H54 (cell line): ENCODE results near the gene NDST1.

Source experiments
- DNase-seq: peaks from one replicate; pipeline ENCODE4 v3.0.0; 2011; ENCODE audit warnings: low spot score, mixed read lengths; ENCODE audit not compliant: insufficient read length
- FAIRE-seq: peaks from 3 replicates; lab custom pipeline; 2011; peaks lifted over from hg19 to GRCh38; lab: Jason Lieb, UNC
- POLR2A ChIP-seq: IDR thresholded peaks from 2 replicates; pipeline ENCODE4 v1.6.1; 2011; ENCODE audit warnings: low read depth, mild to moderate bottlenecking, low read length

The NDST1 gene

DNA sequence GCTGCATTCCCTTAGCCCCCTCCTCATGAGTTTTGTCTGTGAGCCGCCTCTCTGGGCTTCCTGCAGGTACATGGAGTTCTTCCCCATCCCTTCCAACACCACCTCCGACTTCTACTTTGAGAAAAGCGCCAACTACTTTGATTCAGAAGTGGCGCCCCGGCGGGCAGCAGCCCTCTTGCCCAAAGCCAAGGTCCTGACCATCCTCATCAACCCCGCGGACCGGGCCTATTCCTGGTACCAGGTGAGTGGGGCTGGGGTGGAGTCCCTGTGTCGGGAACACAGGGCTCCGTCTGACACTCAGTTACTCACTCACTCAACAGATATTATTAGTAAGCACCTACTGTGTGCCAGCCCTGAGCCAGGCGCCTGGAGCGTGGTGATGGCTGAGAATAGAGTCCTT is 37.3 kb downstream of the NDST1 start:
- no peak for FAIRE-seq

DNA sequence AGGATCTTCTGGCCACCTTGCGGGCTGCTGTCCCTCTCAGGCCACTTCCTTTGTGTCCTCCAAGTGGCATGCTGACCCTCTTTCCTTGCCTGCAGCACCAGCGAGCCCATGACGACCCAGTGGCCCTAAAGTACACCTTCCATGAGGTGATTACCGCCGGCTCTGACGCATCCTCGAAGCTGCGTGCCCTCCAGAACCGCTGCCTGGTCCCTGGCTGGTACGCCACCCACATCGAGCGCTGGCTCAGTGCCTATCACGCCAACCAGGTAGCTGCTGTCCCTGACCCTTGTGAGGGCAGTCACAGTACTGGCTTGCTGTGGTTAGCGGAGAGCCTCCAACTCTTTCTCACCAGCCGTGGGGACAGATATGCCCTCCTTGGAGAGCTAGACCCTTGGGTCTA is 40.2 kb downstream of the NDST1 start:
- no peak for FAIRE-seq
- no peak for DNase-seq
- TF ChIP-seq POLR2A: no peak

More for the DNA sequence above, 37.3 kb downstream of the NDST1 start:
- no peak for TF ChIP-seq POLR2A
- no peak for DNase-seq

DNA sequence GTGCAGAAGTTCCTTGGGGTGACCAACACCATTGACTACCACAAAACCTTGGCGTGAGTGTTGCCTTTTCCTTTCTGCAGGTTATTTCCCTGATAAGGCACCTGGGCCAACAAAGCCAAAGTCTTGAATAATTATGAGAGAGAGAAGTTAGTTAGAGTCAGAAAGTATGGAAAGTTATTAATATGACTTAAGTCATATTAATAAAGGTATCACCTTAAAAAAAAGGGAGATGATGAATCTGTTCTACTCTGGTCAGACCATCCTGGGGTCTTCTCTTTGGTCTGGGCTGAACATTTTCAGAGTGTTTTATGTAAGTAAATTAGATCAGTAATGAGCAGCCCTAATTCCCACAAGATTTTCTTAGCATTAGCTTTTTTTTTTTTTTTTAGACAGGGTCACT is 41.8 kb downstream of the NDST1 start:
- no peak for TF ChIP-seq POLR2A
- DNase-seq (no peak), FAIRE-seq (no peak)

DNA sequence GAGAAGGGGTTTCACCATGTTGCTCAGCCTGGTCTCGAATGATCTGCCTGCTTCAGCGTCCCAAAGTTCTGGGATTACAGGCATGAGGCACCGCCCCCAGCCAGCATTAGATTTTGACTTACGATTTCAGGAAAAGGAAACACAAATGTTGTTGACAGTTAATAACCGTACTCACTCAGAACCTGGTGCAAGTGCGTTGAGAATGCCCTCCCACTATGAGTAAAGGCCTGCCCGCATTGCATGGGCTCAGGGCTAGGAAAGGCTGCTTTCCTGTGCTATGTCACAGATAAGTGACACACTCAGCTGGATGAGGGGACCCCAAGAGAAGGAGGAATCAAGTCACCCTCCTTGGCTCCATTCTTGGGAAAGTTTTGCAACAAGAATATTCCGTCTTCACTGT is 42.4 kb downstream of the NDST1 start:
- no peak for TF ChIP-seq POLR2A
- DNase-seq: no peak
- FAIRE-seq: no peak

- DNase-seq (no peak), FAIRE-seq (no peak)
- no peak for TF ChIP-seq POLR2A
These were observed 43.1 kb downstream of the NDST1 start for GRCh38 chr5:150551066-150551465.

GRCh38 chr5:150553402-150553801 is 45.5 kb downstream of the NDST1 start:
- no peak for TF ChIP-seq POLR2A
- FAIRE-seq: no peak
- DNase-seq: no peak

GRCh38 chr5:150553911-150554310 is 46.0 kb downstream of the NDST1 start:
- FAIRE-seq: no peak
- no peak for TF ChIP-seq POLR2A
- DNase-seq: no peak

GRCh38 chr5:150554857-150555256 is 46.9 kb downstream of the NDST1 start:
- FAIRE-seq (no peak), DNase-seq (no peak)
- TF ChIP-seq POLR2A: no peak

GRCh38 chr5:150556106-150556505 is 48.2 kb downstream of the NDST1 start:
- TF ChIP-seq POLR2A: no peak
- DNase-seq: no peak
- no peak for FAIRE-seq

DNA sequence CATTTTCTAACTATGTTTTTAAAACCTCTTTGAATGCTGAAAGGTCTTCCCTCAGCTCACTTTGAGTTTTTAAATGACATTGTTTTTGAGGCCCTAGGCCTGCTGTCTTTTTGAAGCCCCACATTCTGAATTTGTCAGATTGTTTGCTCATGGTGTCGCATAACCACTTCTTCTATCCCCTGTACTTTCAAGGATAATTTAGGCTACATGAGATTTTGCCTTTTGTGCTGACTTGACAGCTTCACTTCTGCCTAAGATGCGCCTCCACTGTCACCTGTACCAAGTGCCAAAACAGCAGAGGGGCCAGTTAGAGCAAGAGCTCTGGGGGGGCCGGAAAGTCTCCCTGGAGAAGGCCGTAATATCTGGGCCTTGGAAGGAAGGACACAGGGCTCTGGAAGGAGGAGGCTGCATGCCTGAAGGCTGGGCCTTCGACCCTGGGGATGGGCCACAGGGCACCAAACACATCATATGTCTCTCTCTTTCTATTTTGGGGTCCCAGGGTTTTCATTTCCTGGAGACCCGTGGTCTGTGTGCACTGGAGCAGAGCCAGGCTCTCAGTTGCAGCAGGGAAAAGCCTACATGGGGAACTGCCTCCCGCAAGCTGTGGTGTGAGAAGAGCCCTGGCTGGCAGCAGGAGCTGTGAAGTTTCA is 49.1 kb downstream of the NDST1 start:
- no peak for FAIRE-seq
- no peak for TF ChIP-seq POLR2A
- no peak for DNase-seq

DNA sequence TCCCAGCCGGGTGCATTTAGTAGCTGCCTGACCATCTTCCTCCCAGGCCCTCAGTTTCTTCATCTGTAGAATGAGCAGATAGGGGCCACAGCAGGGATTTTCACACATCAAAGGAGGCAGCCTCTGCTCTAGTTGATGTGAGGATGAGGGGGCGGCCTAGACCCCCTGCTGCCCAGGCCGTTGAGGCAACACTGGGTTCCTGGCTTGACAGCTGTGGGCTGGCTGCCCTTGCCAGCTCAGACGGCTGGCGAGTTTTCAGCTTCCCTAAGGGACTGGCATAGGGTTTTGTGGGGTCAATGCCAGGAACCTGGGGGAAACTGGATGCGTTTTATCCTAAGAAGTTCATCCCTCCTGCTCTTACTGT is 49.6 kb downstream of the NDST1 start:
- no peak for FAIRE-seq
- DNase-seq: no peak
- TF ChIP-seq POLR2A: no peak

GRCh38 chr5:150558088-150558621 is 50.2 kb downstream of the NDST1 start:
- TF ChIP-seq POLR2A: no peak
- DNase-seq: no peak
- FAIRE-seq: no peak

- no peak for DNase-seq
- no peak for TF ChIP-seq POLR2A
- FAIRE-seq: no peak
These were observed 51.2 kb downstream of the NDST1 start for GRCh38 chr5:150559088-150559487.

DNA sequence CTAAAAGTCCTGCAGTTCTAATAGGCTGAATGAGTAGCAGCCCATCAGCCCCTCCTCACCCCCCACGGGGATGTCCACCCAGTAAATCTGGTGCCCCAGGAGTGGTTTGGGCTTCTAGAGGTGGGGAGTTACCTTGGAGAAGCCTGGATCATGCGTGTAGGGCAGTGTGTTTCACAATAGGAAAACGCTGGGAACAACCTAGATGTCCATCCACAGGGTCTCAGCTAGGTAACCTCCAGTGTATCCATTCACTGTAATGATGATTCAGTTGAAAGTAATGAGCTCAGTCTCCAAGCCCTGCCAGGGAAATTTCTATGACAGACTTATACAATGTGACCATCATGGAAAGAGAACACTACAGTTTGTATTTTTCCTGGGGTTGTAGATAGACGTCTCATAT is 51.8 kb downstream of the NDST1 start:
- no peak for FAIRE-seq
- no peak for TF ChIP-seq POLR2A
- DNase-seq: peak; percentile 47
